AG04450 (cell line): ENCODE results near the gene GNAS. TPM values are rescaled to one million over a fixed set of nuclear protein-coding genes. Genes with fewer than 3 reads are reported as not detected.

Experiments used
- CTCF ChIA-PET: fragments of 300-600, 350-600 bp; formaldehyde crosslinking; extraction: SDS; loops from one replicate; lab custom pipeline; 2022; ENCODE audit warnings: antibody characterized with exemption, inconsistent platforms; lab: Charles Lee
- POLR2A ChIA-PET: fragments of 350-600 bp; formaldehyde crosslinking; extraction: SDS; loops from one replicate; lab custom pipeline; 2021; ENCODE audit warnings: antibody characterized with exemption, inconsistent platforms; lab: Yijun Ruan, JAX
- DNase-seq: peaks from one replicate; pipeline ENCODE4 v3.0.0-alpha.2; 2011; ENCODE audit warnings: low read depth, low spot score
- H3K27ac ChIP-seq: one replicate; pipeline ENCODE4 v1.5.1; 2012; ENCODE audit warnings: low read depth, low read length, control low read depth
- H3K27me3 ChIP-seq: one replicate; pipeline ENCODE4 v1.6.0; 2012; ENCODE audit warnings: low read length; ENCODE audit not compliant: control insufficient read depth, insufficient read depth
- H3K4me3 ChIP-seq: 2 replicates; pipeline ENCODE4 v1.5.1; 2011; ENCODE audit warnings: mild to moderate bottlenecking, low read depth, low read length, control low read depth
- H3K9me3 ChIP-seq: 2 replicates; pipeline ENCODE4 v1.5.1; 2012; ENCODE audit warnings: low read length; ENCODE audit not compliant: control insufficient read depth, insufficient read depth
- polyA plus RNA-seq: library from polyadenylated mRNA; depleted of rRNA; stranded (reverse); fragments of >200 nt; gene quantifications from 2 replicates; pipeline ENCODE4 v1.2.3, GENCODE V29; 2011; rRNA removed
- small RNA-seq: library from RNA; depleted of rRNA; stranded (forward); fragments of <200 nt; gene quantifications from one replicate; pipeline ENCODE3, GENCODE V24; 2012; ENCODE audit warnings: low read depth; ENCODE audit not compliant: insufficient read length
- TF ChIP-seq, protein P1 (sequence below): IDR thresholded peaks from 2 replicates; pipeline ENCODE4 v1.5.1; 2011; ENCODE audit warnings: low read depth, low read length, control low read depth, inconsistent platforms

Gene GNAS
- polyA plus RNA-seq, 1 experiment, result 765 TPM

DNA sequence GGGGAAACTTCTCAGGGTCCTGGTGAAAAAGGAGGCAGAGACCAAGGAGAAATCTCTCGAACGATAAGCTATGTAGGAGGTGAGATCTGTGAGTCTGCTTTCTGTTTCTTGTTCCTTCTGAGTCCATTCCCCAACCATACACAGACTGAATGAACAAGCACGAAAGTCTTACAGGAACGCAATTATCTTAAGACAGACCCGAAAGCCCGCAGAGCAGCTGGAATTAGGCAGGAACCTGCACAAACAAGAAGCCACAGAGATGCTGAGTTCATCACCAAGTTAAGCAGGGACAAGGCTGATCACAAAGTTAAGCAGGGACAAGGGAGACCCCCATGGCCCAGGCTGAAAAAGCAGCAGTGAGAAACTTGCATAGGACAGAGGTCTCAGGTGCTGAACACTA, 107.1 kb downstream of the GNAS start:
- DNase-seq, result no peak
- ChIA-PET CTCF (no interaction called here), POLR2A (no interaction called here)
- TF ChIP-seq, protein P1, sequence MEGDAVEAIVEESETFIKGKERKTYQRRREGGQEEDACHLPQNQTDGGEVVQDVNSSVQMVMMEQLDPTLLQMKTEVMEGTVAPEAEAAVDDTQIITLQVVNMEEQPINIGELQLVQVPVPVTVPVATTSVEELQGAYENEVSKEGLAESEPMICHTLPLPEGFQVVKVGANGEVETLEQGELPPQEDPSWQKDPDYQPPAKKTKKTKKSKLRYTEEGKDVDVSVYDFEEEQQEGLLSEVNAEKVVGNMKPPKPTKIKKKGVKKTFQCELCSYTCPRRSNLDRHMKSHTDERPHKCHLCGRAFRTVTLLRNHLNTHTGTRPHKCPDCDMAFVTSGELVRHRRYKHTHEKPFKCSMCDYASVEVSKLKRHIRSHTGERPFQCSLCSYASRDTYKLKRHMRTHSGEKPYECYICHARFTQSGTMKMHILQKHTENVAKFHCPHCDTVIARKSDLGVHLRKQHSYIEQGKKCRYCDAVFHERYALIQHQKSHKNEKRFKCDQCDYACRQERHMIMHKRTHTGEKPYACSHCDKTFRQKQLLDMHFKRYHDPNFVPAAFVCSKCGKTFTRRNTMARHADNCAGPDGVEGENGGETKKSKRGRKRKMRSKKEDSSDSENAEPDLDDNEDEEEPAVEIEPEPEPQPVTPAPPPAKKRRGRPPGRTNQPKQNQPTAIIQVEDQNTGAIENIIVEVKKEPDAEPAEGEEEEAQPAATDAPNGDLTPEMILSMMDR, result no peak
- Histone ChIP-seq H3K9me3 (no peaks in the 10 kb centered on the region), H3K27me3 (peaks cover 3% of the 10 kb centered on the region), H3K27ac (no peak overlapping the region), H3K4me3 (no peak overlapping the region)

Small RNA genes within 50 kb of the gene (small RNA-seq; reads per million reads assigned to genes)
- gene MIR298 (not detected), gene RF02127 (not detected), gene RF02128 (not detected), gene RF02130 (not detected), gene RF02131 (not detected)

Other genes starting within 250 kb of the GNAS start
- 43.8 and 51.9 TPM in 2 replicates for gene STX16, start 201.4 kb upstream of the GNAS start, polyA plus RNA-seq
- gene NPEPL1, start 159.9 kb upstream of the GNAS start, polyA plus RNA-seq, result 3.6 and 5.1 TPM in 2 replicates
- gene GNAS-AS1, start 1.8 kb upstream of the GNAS start, polyA plus RNA-seq, result 0.52 and 0.65 TPM in 2 replicates
- gene NELFCD, start 128.5 kb downstream of the GNAS start, polyA plus RNA-seq, result 69.6 and 79.9 TPM in 2 replicates
- gene CTSZ, start 154.5 kb downstream of the GNAS start, polyA plus RNA-seq, result 141 and 156 TPM in 2 replicates
- gene TUBB1, start 166.7 kb downstream of the GNAS start, polyA plus RNA-seq, result not detected in 2 replicates
- 70.8 and 84.3 TPM in 2 replicates for gene ATP5F1E, start 179.6 kb downstream of the GNAS start, polyA plus RNA-seq
- gene PRELID3B, start 190.1 kb downstream of the GNAS start, polyA plus RNA-seq, result 51.7 and 58.2 TPM in 2 replicates